Measurements from ENCODE around the gene SERPINA10.
"Not testable (repeated sequence)": the region's sequence is repeated elsewhere in the genome, so short reads cannot be mapped to it uniquely, and the experiment has no call there.

SERPINA10 gene

DNA sequence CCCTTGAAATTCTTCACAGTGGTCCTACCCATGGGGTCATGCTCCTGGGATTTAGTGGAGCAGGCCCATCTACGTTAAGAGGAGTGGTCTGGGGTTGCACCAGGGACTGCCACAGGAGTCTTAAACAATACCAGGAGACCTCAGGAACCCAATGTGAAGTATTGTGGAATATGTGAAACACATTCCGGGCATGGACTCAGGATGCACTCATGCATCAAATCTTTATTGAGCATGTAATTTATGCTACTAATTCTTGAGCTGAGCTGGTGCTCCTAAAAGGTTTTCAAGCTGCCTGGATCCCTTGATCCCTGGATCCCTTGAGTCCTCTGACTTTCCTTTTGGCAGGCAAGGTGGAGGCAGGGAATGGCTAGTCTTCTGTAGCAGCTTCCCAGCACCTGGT is 8.8 kb downstream of the SERPINA10 start:
- DNase-seq (ENCODE audit: low read depth), result no peak

DNA sequence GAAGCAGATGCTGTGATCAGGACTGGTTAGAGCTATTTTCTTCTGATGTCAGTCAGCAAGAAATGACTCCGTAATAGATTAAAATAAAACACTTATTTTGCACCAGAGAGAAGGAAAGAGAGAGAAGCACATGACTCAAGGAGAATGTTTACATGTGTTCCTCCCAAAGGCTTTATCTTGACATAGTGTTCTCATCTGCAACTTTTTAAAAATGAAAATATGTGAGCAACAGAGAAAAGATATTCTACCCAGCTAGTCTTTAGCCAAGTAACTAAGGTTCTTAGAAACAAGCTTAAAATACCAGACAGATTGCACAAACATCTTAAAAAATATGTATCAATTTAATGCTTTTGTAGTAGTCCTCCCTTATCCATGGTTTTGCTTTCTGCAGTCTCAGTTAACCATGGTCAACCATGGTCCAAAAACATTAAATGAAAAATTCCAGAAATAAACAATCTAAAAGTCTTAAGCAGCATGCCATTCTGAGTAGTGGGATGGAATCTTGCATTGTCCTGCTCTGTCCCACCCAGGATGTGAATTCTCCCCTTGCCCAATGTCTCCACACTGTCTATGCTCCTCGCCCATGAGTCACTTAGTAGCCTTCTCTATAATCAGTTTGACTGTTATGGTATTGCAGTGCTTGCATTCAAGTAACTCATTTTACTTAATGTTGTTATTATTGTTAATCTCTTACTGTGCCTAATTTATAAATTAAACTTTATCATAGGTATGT is 9.9 kb downstream of the SERPINA10 start:
- DNase-seq (ENCODE audit: low read depth), result no peak

DNA sequence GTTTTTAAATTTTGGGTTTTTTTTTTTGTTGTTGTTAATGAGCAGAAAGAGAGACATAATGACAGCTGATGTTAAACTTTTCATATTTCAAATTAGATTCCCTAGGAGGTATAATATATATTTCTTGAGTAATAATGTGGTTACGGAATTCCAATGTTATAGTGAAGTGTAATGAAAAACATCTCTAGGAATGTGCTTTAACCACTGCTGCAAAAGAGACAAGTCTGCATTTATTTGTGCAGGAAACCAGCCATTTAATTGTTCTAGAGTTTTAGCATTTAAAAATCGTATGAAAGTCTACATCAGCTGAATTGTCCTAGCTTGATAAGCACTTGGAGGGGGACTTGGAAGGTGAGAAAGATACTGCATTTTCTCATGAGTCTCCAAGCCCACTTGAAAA is 14.3 kb downstream of the SERPINA10 start:
- DNase-seq (ENCODE audit: low read depth), result no peak

DNA sequence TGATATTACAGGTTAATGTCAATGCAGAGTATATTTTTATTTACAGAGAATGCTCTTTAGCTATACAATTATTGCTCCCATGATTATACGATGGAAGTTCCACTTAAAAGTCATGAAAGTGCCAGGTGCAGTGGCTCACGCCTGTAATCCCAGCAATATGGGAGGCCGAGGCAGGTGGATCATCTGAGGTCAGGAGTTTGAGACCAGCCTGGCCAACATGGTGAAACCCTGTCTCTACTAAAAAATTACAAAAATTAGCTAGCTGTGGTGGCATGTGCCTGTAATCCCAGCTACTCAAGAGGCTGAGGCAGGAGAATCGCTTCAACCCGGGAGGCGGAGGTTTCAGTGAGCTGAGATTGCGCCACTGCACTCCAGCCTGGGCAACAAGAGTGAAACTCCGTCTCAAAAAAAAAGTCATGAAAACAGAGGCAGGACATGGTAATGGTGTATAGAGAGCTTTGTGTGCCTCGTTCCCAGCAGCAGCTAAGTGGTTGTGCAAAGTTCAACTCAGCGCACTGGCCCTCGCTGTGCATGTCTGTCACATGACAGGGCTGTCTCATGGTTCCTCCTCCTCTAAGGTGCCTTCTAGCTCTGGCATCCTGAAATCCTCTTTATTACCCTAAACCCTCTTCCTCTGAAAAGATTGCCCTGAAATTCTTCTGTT is 16.0 kb downstream of the SERPINA10 start:
- DNase-seq (ENCODE audit: low read depth), result not testable (repeated sequence)

DNA sequence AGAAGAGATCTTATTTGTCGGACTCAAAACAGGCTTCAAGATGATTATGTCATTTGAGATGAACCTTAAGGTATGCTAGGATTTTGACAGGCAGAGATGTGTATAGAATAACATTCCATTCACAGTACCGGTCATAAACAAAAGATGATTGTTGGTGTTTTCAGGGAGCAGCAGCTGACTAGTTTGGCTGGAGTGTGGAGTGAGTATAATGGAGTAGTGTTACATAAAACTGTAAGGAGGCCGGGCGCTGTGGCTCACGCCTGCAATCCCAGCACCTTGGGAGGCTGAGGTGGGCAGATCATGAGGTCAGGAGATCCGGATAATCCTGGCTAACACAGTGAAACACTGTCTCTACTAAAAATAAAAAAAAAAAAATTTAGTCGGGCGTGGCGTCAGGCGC is 23.9 kb downstream of the SERPINA10 start:
- DNase-seq (ENCODE audit: low read depth), result no peak

DNA sequence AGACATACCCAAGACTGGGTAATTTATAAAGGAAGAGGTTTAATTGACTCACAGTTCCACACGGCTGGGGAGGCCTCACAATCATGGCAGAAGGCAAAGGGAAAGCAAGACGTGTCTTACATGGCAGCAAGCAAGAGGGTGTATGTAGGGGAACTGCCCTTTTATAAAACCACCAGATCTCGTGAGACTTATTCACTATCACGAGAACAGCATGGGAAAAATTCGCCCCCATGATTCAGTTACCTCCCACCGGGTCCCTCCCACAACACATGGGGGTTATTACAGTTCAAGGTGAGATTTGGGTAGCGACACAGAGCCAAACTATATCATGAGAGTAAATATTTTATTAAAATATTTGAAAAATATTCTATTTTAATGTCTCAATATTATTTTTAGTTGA is 24.5 kb downstream of the SERPINA10 start:
- not testable (repeated sequence) for DNase-seq (ENCODE audit: low read depth)

DNA sequence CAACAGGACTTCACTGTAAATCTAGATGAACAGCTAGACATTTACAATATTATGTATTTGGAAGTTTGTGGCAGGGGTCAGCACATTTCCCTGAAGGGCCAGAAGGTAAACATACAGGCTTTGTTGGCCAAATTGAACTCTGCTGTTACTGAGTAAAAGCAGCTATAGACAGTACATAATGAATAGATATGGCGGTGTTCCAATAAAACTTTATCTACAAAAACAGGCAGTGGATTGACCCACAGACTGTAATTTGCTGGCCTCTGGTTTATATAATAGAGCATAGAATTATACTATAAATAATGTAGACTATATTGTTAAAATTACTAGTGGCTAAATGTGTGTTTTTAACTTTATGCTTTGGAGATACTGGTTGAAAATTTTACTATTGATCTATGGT is 25.7 kb downstream of the SERPINA10 start:
- DNase-seq (ENCODE audit: low read depth), result no peak

DNA sequence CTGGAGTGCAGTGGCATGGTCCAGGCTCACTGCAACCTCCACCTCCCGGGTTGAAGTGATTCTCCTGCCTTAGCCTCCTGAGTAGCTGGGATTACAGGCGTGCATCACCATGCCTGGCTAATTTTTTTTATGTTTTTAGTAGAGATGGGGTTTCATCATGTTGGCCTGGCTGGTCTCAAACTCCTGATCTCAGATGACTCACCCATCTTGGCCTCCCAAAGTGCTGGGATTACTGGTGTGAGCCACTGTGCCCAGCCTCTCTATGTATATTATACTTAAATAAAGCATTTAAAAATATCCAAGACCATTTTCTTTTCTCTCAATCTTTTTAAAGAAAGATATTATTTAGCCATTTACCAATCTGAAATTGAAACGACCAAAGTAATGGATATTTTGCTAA is 28.9 kb downstream of the SERPINA10 start:
- not testable (repeated sequence) for DNase-seq (ENCODE audit: low read depth)

DNA sequence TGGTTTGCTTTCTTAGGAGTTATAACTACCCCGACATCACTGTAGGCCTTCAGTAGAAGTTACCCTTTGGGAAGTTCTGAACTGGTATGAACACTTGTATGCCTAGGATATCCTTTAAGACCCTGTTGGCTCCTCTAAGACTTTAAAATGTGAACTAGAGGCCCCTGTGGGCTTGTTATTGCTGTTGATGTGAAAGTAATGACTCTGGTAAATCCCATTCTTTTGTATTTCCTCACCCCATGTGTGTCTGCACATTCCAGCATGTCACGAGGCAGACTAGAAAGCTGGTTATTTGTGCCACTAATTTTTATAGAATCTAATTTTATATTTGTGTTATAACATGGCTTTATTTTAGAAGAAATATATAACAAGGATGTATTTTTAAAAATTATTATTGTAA is 48.9 kb downstream of the SERPINA10 start:
- DNase-seq (ENCODE audit: low read depth), result no peak

DNA sequence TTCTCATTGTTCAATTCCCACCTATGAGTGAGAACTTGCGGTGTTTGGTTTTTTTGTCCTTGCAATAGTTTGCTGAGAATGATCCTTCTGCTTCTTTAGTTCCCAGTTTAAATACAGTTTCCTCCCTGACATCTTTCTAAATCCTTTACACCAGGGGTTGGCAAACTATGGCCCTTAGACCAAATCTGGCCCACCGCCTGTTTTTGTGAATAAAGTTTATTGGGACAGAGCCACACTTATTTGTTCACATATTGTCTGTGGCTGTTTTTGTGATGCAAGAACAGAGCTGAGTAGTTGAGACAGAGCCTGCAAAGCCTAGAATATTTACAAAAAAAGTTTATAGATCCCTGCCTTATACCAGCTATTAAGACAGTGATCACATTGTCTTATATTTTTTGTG is 53.7 kb downstream of the SERPINA10 start:
- DNase-seq (ENCODE audit: low read depth), result no peak

DNA sequence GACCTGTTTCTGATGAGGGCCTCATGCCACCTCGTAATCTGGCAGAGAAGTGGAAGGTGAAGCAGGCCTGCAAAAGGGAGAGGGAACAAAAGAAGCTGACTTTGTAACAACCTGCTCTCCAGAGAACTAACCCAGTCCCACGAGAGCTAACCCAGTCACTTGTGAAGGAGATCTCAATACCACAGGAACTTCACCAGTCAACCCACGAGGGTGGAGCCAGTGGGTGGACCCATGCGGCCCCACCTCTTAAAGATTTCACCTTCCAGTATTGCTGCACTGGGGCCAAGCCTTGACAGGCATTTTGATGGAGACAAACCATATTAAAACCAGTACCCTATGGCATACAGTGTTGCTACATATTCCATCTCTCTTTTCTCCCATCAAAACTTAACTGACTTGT is 55.1 kb downstream of the SERPINA10 start:
- DNase-seq (ENCODE audit: low read depth), result no peak

DNA sequence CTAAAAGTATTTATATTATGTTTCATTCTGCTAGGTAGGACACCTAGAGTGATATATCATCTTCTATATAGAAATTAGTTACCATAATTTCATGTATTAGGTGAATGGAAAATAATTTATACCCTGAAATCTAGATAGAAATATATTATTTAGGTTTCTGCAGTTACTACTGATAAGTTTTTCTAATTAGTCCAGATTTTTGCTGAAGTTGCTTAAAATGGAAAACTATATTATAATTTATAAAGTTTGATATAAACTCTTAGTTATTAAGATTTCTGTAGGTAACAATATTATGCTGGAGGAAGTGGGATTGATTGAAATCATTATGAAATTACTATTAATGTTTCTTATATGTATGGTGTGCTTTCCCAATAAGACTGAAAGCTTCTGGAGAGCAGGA is 56.0 kb downstream of the SERPINA10 start:
- no peak for DNase-seq (ENCODE audit: low read depth)

Measured in T follicular helper cell (primary cell).